HFFc6 (cell line): ENCODE results near the gene DCUN1D3. TPM values are rescaled to one million over a fixed set of nuclear protein-coding genes. Genes with fewer than 3 reads are reported as not detected.

ENCODE experiments used
- DNase-seq: peaks from one replicate; pipeline ENCODE4 v3.0.0-alpha.2; 2018
- H3K27ac Mint-ChIP-seq: 2 replicates; pipeline ENCODE4 v1.8.0; 2020; ENCODE audit warnings: mild to moderate bottlenecking, mixed read lengths
- H3K27me3 Mint-ChIP-seq: 2 replicates; pipeline ENCODE4 v1.8.0; 2021; ENCODE audit warnings: mild to moderate bottlenecking, moderate library complexity, mixed read lengths; ENCODE audit not compliant: insufficient read depth
- H3K36me3 Mint-ChIP-seq: 2 replicates; pipeline ENCODE4 v1.8.0; 2021; ENCODE audit warnings: low read depth, mixed read lengths
- H3K4me1 Mint-ChIP-seq: 2 replicates; pipeline ENCODE4 v1.8.0; 2020; ENCODE audit warnings: low read depth, mixed read lengths
- H3K4me3 Mint-ChIP-seq: 2 replicates; pipeline ENCODE4 v1.8.0; 2020; ENCODE audit warnings: mild to moderate bottlenecking, moderate library complexity, mixed read lengths
- H3K9me3 Mint-ChIP-seq: 2 replicates; pipeline ENCODE4 v1.8.0; 2020; ENCODE audit warnings: mild to moderate bottlenecking, mixed read lengths
- total RNA-seq, 6 experiments: library from RNA; stranded (reverse); fragmentation: NEBNext Ultra II Directional; extraction: Animal tissue kit (Norgen Biotek cat#: 25700); gene quantifications; 2 replicates in 1 of 6; 3 replicates in 5 of 6; pipeline ENCODE4 v1.2.3, GENCODE V29; 2021
- TF ChIP-seq, protein P1 (sequence below): fragments of 200-600 bp; sonication (generic); IDR thresholded peaks from 2 replicates; pipeline ENCODE4 v1.5.0; 2021; ENCODE audit warnings: antibody characterized with exemption, mild to moderate bottlenecking

Gene DCUN1D3
- total RNA-seq, 6 experiments from 2014 or later, result 29.2 to 41.0 (median 32.1) TPM

DNA sequence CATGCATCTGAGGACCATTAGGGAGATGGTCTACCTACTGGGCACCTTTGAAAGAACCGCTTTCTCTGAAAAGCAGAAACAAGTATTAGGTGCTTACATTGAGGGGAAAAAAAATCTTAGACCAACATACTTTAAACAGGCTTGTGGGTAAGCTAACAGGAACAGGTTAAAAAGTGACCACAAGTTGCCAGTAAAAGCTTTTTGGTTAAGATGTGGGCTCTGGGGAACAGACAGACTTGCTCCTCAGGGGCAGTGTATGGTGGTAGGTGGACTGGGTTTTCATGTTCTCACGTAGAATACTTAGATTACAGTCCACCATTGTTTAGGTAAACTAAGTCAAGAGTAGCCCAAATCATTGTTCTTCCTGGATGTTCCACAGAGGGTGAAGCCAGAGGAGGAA lies 52.6 kb downstream of the DCUN1D3 start:
- Mint-ChIP-seq H3K4me1 (peaks cover 31% of the 10 kb centered on the region), H3K27ac (no peak overlapping the region), H3K9me3 (no peaks in the 10 kb centered on the region), H3K4me3 (no peak overlapping the region), H3K27me3 (no peaks in the 10 kb centered on the region; the same call in 1 of the 2 replicates), H3K36me3 (peaks cover 8% of the 10 kb centered on the region; the same call in 1 of the 2 replicates)
- TF ChIP-seq, protein P1, sequence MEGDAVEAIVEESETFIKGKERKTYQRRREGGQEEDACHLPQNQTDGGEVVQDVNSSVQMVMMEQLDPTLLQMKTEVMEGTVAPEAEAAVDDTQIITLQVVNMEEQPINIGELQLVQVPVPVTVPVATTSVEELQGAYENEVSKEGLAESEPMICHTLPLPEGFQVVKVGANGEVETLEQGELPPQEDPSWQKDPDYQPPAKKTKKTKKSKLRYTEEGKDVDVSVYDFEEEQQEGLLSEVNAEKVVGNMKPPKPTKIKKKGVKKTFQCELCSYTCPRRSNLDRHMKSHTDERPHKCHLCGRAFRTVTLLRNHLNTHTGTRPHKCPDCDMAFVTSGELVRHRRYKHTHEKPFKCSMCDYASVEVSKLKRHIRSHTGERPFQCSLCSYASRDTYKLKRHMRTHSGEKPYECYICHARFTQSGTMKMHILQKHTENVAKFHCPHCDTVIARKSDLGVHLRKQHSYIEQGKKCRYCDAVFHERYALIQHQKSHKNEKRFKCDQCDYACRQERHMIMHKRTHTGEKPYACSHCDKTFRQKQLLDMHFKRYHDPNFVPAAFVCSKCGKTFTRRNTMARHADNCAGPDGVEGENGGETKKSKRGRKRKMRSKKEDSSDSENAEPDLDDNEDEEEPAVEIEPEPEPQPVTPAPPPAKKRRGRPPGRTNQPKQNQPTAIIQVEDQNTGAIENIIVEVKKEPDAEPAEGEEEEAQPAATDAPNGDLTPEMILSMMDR, result no peak
- no peak for DNase-seq

DNA sequence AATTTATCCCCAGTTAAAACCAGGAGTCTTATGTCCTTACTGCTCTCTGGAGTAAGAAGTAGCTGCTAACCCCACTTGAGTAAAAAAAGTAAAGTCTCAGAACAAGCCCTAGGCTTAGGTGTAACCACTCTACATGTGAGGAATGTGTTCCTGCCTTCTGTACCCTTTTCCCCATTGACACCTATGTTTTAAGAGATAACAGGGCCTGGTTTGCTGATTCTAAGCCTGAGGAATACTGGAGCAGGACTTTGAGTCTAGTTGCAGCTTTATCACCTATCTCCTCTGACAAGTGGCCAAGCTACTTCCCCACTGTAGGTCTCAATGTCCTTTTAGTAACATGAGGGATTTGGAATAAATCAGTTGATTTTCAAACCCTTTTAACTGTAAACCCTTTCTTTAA lies 53.6 kb downstream of the DCUN1D3 start:
- Mint-ChIP-seq H3K4me1 (peaks cover 21% of the 10 kb centered on the region), H3K9me3 (no peaks in the 10 kb centered on the region), H3K27me3 (no peaks in the 10 kb centered on the region; the same call in 1 of the 2 replicates), H3K36me3 (peaks cover 8% of the 10 kb centered on the region; the same call in 1 of the 2 replicates), H3K4me3 (no peak overlapping the region), H3K27ac (no peak overlapping the region)
- no peak for DNase-seq
- TF ChIP-seq, protein P1, result no peak

DNA sequence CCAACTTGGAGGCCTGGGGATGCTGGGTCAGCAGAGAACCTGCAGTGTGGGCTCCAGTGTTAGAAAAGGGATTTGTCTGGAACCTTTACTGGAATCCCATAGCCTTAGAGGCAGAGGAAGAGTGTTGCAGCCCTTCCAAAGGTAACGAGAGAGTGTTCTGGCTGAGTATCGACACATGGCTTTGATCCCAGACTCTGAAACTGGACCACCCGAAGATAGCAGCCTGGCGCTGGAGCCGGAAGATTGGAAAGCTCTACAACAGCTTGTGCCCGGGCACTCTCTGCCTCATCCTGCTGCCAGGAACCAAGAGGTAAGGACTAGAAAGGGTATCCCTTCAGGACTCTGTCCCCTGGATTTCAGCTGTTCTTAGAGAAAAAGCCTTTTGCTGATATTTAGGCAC lies 54.1 kb downstream of the DCUN1D3 start:
- no peaks in the 10 kb centered on the region for H3K9me3 Mint-ChIP-seq
- TF ChIP-seq, protein P1, result no peak
- H3K27me3 Mint-ChIP-seq, result no peaks in the 10 kb centered on the region; the same call in 1 of the 2 replicates
- peaks cover 16% of the 10 kb centered on the region for H3K4me1 Mint-ChIP-seq
- H3K4me3 Mint-ChIP-seq, result no peak overlapping the region
- peaks cover 8% of the 10 kb centered on the region; the same call in 1 of the 2 replicates for H3K36me3 Mint-ChIP-seq
- DNase-seq, result no peak
- H3K27ac Mint-ChIP-seq, result no peak overlapping the region

DNA sequence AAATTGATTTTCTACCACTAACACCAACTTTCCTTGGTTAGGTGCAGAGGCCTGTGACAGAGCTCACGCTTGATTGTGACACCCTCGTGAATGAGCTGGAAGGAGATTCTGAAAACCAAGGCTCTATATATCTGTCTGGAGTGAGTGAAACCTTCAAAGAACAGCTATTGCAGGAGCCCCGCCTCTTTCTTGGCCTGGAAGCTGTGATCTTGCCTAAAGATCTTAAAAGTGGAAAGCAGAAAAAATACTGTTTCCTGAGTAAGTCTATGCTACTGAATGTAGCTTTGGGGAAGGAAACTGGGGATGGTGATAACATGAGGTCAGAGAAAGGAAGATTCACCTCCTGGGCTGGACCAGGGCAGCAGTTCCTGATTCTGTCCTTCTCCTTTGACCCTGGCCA lies 55.6 kb downstream of the DCUN1D3 start:
- H3K27me3 Mint-ChIP-seq, result no peaks in the 10 kb centered on the region; the same call in 1 of the 2 replicates
- H3K27ac Mint-ChIP-seq, result no peak overlapping the region
- no peaks in the 10 kb centered on the region for H3K9me3 Mint-ChIP-seq
- no peak overlapping the region for H3K4me3 Mint-ChIP-seq
- peaks cover 1% of the 10 kb centered on the region for H3K4me1 Mint-ChIP-seq
- H3K36me3 Mint-ChIP-seq, result peaks cover 15% of the 10 kb centered on the region; the same call in 1 of the 2 replicates
- no peak for DNase-seq
- TF ChIP-seq, protein P1, result no peak

DNA sequence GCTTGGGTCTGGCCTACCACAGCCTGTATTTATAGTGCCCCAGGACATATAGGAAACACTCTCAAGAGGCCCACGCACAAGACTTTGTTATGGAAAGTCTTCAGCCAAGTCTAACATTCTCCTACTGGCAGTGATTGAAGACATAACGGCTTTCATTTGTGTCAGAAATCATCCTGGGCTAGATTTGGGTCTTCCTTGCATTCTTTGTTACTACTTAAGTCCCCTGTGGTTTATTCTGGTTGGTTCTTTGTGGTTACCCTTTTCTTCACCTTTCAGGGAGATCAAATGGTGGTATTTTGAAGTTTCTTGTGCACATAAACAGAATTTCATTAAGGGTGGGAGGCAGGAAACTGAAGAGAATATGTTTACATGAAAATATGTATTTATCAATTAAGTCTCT lies 56.1 kb downstream of the DCUN1D3 start:
- H3K27ac Mint-ChIP-seq, result no peak overlapping the region
- no peak for DNase-seq
- no peaks in the 10 kb centered on the region for H3K4me1 Mint-ChIP-seq
- no peaks in the 10 kb centered on the region; the same call in 1 of the 2 replicates for H3K27me3 Mint-ChIP-seq
- no peak overlapping the region for H3K4me3 Mint-ChIP-seq
- no peaks in the 10 kb centered on the region for H3K9me3 Mint-ChIP-seq
- H3K36me3 Mint-ChIP-seq, result peaks cover 15% of the 10 kb centered on the region; the same call in 1 of the 2 replicates
- TF ChIP-seq, protein P1, result no peak

DNA sequence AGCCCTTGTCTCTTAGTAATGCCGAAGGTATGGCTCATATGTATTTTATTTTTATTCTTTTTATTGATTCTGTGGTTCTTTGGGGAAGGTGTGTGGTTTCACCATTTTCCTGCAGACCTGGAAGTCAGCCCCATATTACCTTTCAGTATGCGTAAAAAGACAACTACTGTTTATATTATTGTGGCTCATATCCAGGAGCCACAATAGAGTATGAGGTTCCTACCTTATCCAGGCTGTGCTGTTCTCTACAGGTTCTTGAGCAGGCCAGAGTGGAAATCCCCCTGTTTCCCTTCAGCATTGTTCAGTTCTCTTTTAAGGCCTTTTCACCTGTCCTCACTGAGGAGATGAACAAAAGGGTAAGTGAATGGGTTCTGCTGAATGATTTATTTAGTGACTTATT lies 60.7 kb downstream of the DCUN1D3 start:
- DNase-seq, result no peak
- Mint-ChIP-seq H3K4me1 (no peaks in the 10 kb centered on the region), H3K27ac (no peak overlapping the region), H3K27me3 (no peaks in the 10 kb centered on the region), H3K9me3 (no peaks in the 10 kb centered on the region), H3K36me3 (peaks cover 42% of the 10 kb centered on the region), H3K4me3 (no peak overlapping the region)
- TF ChIP-seq, protein P1, result no peak
